Adrenal gland (tissue), 5 donors: ENCODE measurements around the gene MTHFS.

Source experiments
- CTCF ChIP-seq, 6 experiments: fragments of 450-650 bp in 4 of 6; fragments of 200-600 bp in 2 of 6; sonication (generic) in 1 of 6; IDR thresholded peaks; 1 replicate in 5 of 6; 2 replicates in 1 of 6; pipeline versions ENCODE4 v1.5.1 to v1.8.0; 2016 to 2021; ENCODE audit warnings: antibody characterized with exemption in 6 of 6, mild to moderate bottlenecking in 2 of 6, moderate library complexity in 1 of 6
- POLR2A ChIP-seq, 2 donors: fragments of 450-650 bp; IDR thresholded peaks; one replicate each; pipeline ENCODE4 v1.6.1; 2017; ENCODE audit warnings: antibody characterized with exemption in 2 of 2, mild to moderate bottlenecking in 2 of 2, moderate library complexity in 1 of 2
- donor health status: DM: no; HTN: no; CAD: no.

GRCh38 chr15:79944622-79945021 is 47.8 kb upstream of the MTHFS start:
- TF ChIP-seq POLR2A (IDR thresholded peaks at IDR 0.05) (no peak), CTCF (IDR thresholded peaks at IDR 0.05) (no peak)
